Peyer's patch (tissue), 4 donors: ENCODE data around the gene IGF2R.
"Not testable (repeated sequence)": the region's sequence is repeated elsewhere in the genome, so short reads cannot be mapped to it uniquely, and the experiment has no call there.

Source experiments
- POLR2A ChIP-seq, 2 donors: fragments of 450-650 bp; IDR thresholded peaks; one replicate each; pipeline ENCODE4 v1.5.1; 2017; ENCODE audit warnings: antibody characterized with exemption in 2 of 2, mild to moderate bottlenecking in 2 of 2, moderate library complexity in 2 of 2
- TF ChIP-seq, protein P1 (sequence below), 6 experiments: fragments of 450-650 bp in 4 of 6; fragments of 200-600 bp in 2 of 6; sonication (generic) in 1 of 6; IDR thresholded peaks; one replicate each; pipeline ENCODE4 v1.5.1; 2017 to 2019; ENCODE audit warnings: antibody characterized with exemption in 6 of 6, mild to moderate bottlenecking in 3 of 6, moderate library complexity in 1 of 6

DNA sequence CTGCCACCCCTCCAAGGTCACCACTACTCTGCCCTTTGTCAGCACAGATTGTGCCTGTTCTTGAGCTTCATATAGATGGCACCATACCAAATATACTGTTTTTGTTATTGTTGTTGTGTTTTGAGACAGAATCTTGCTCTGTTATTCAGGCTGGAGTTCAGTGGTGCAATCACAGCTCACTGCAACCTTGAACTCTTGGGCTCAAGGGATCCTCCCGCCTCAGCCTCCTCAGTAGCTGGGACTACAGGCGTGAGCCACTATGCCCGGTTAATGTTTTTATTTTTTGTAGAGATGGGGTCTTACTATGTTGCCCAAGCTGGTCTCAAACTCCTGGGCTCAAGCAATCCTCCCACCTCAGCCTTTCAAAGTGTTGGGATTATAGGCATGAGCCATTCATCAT, 171.6 kb downstream of the IGF2R start:
- TF ChIP-seq, protein P1, sequence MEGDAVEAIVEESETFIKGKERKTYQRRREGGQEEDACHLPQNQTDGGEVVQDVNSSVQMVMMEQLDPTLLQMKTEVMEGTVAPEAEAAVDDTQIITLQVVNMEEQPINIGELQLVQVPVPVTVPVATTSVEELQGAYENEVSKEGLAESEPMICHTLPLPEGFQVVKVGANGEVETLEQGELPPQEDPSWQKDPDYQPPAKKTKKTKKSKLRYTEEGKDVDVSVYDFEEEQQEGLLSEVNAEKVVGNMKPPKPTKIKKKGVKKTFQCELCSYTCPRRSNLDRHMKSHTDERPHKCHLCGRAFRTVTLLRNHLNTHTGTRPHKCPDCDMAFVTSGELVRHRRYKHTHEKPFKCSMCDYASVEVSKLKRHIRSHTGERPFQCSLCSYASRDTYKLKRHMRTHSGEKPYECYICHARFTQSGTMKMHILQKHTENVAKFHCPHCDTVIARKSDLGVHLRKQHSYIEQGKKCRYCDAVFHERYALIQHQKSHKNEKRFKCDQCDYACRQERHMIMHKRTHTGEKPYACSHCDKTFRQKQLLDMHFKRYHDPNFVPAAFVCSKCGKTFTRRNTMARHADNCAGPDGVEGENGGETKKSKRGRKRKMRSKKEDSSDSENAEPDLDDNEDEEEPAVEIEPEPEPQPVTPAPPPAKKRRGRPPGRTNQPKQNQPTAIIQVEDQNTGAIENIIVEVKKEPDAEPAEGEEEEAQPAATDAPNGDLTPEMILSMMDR (IDR thresholded peaks at IDR 0.05): not testable (repeated sequence)
- TF ChIP-seq POLR2A (IDR thresholded peaks at IDR 0.05): not testable (repeated sequence)
